Lower lobe of right lung (tissue), 2 donors: Measurements from ENCODE around the gene AQP11. TPM values are rescaled to one million over a fixed set of nuclear protein-coding genes. Genes with fewer than 3 reads are reported as not detected.

Experiments
- ATAC-seq, 2 donors: fragments of 200-7000 bp; cut with Tn5 transposase; one replicate each; pipeline ENCODE4 v1.9.1; 2020 to 2022; ENCODE audit warnings: mild to moderate bottlenecking in 2 of 2, moderate library complexity in 2 of 2
- DNase-seq: peaks from one replicate; pipeline ENCODE4 v3.0.0-alpha.2; 2020
- H3K27ac ChIP-seq: fragments of 200-600 bp; one replicate; pipeline ENCODE4 v1.8.0; 2022
- H3K27me3 ChIP-seq: fragments of 200-600 bp; one replicate; pipeline ENCODE4 v1.8.0; 2022; ENCODE audit warnings: low read depth
- H3K36me3 ChIP-seq: fragments of 200-600 bp; one replicate; pipeline ENCODE4 v1.8.0; 2022; ENCODE audit warnings: mild to moderate bottlenecking
- H3K4me1 ChIP-seq: fragments of 200-600 bp; one replicate; pipeline ENCODE4 v1.8.0; 2022
- H3K4me3 ChIP-seq: fragments of 200-600 bp; one replicate; pipeline ENCODE4 v1.8.0; 2022; ENCODE audit warnings: mild to moderate bottlenecking
- H3K9me3 ChIP-seq: fragments of 200-600 bp; one replicate; pipeline ENCODE4 v1.8.0; 2022
- CTCF ChIP-seq: fragments of 200-600 bp; IDR thresholded peaks from one replicate; pipeline ENCODE4 v1.8.0; 2022; ENCODE audit warnings: antibody characterized with exemption, mild to moderate bottlenecking
- intact Hi-C: fragments of 100-400 bp; cut with DNase I; formaldehyde crosslinking; loops from one replicate; pipeline ENCODE4 v1.11.0; 2022
- total RNA-seq: library from RNA; stranded (reverse); fragmentation: NEBNext Ultra II Directional; extraction: Animal tissue kit (Norgen Biotek cat#: 25700); gene quantifications from one replicate; pipeline ENCODE4 v1.2.1, GENCODE V29; 2021
- donor health status: DM: no; HTN: yes; CAD: no; lungs with severe emphysema.

AQP11 gene
- total RNA-seq, 1 donor from 2014 or later, result 0.18 TPM

GRCh38 chr11:77580712-77581337 lies 8.9 kb upstream of the AQP11 start:
- TF ChIP-seq CTCF, result no peak
- H3K9me3 ChIP-seq, result no peaks in the 10 kb centered on the region
- H3K4me1 ChIP-seq, result no peaks in the 10 kb centered on the region
- intact Hi-C loops, result no loop called here
- DNase-seq, result no peak
- H3K27ac ChIP-seq, result no peak overlapping the region
- H3K4me3 ChIP-seq, result no peak overlapping the region
- no peaks in the 10 kb centered on the region for H3K36me3 ChIP-seq
- H3K27me3 ChIP-seq, result no peaks in the 10 kb centered on the region
- no peak for ATAC-seq

GRCh38 chr11:77589181-77589520 lies 602 bp upstream of the AQP11 start:
- H3K27me3 ChIP-seq, result no peaks in the 10 kb centered on the region
- peak; percentile 15 to 33 for ATAC-seq
- intact Hi-C loops, result no loop called here
- peak overlapping the region; percentile 73 for H3K27ac ChIP-seq
- H3K9me3 ChIP-seq, result no peaks in the 10 kb centered on the region
- no peak for DNase-seq
- H3K36me3 ChIP-seq, result no peaks in the 10 kb centered on the region
- peaks cover 17% of the 10 kb centered on the region for H3K4me1 ChIP-seq
- H3K4me3 ChIP-seq, result peak overlapping the region; percentile 84
- TF ChIP-seq CTCF, result no peak

GRCh38 chr11:77590194-77590782 lies 535 bp downstream of the AQP11 start:
- H3K4me3 ChIP-seq, result peak overlapping the region; percentile 84
- DNase-seq (no peak), ATAC-seq (peak; percentile 33 to 34)
- H3K27ac ChIP-seq, result peak overlapping the region; percentile 73
- no peaks in the 10 kb centered on the region for H3K9me3 ChIP-seq
- H3K36me3 ChIP-seq, result no peaks in the 10 kb centered on the region
- intact Hi-C loops, result no loop called here
- H3K27me3 ChIP-seq, result no peaks in the 10 kb centered on the region
- TF ChIP-seq CTCF, result no peak
- peaks cover 17% of the 10 kb centered on the region for H3K4me1 ChIP-seq

GRCh38 chr11:77592727-77593126 lies 3.0 kb downstream of the AQP11 start:
- no peak for ATAC-seq
- no peak overlapping the region for H3K4me3 ChIP-seq
- intact Hi-C loops, result no loop called here
- H3K4me1 ChIP-seq, result peaks cover 17% of the 10 kb centered on the region
- no peaks in the 10 kb centered on the region for H3K27me3 ChIP-seq
- no peak for DNase-seq
- no peak for TF ChIP-seq CTCF
- H3K36me3 ChIP-seq, result no peaks in the 10 kb centered on the region
- no peak overlapping the region for H3K27ac ChIP-seq
- H3K9me3 ChIP-seq, result no peaks in the 10 kb centered on the region

- TF ChIP-seq CTCF, result no peak
- DNase-seq (no peak), ATAC-seq (no peak)
- H3K4me1 ChIP-seq, result peaks cover 13% of the 10 kb centered on the region
- H3K9me3 ChIP-seq, result no peaks in the 10 kb centered on the region
- intact Hi-C loops, result no loop called here
- no peaks in the 10 kb centered on the region for H3K27me3 ChIP-seq
- no peaks in the 10 kb centered on the region for H3K36me3 ChIP-seq
- no peak overlapping the region for H3K4me3 ChIP-seq
- H3K27ac ChIP-seq, result no peak overlapping the region
Measured at GRCh38 chr11:77593883-77594282, 4.1 kb downstream of the AQP11 start.
